ENCODE data around the gene FDXR. TPM values are rescaled to one million over a fixed set of nuclear protein-coding genes. Genes with fewer than 3 reads are reported as not detected.
A peak's percentile ranks its signal among the peaks of the same experiment; 100 is the strongest.

The FDXR gene
- total and polyA plus RNA-seq, 9 of the 15 experiments (the other 6 are each of a cell fraction or from before 2014, with no cell fraction given) = 0.89 to 70.7 (median 30.9) TPM

- Histone ChIP-seq H3K9me3 (replicated peaks; ENCODE audit: control insufficient read depth, insufficient read depth, low read depth, low read length) (no peaks in the 10 kb centered on the region), H4K20me1 (replicated peaks; ENCODE audit: control insufficient read depth, insufficient read depth, low read length) (peaks cover 17% of the 10 kb centered on the region; the same call in 1 of the 2 replicates), H3K4me2 (ENCODE audit: insufficient read depth, low read length) (no peak overlapping the region), H3K9ac (ENCODE audit: insufficient read depth in 1 of 2, low read depth in 2 of 2, low read length in 2 of 2) (peak overlapping the region in 1 of 2 experiments; percentile 60; a peak in 1 of 4 replicates), H3K27me3 (ENCODE audit: control insufficient read depth in 2 of 2, insufficient read depth in 2 of 2, low read length in 2 of 2) (peaks cover 0 to 12% of the 10 kb centered on the region in 2 experiments; a peak in 1 of 5 replicates), H2AFZ (ENCODE audit: low read depth, low read length) (no peak overlapping the region), H3K79me2 (ENCODE audit: control insufficient read depth, insufficient read depth, low read length) (no peaks in the 10 kb centered on the region), H3K27ac (ENCODE audit: extremely low read depth, low read depth, low read length) (no peak overlapping the region), H3K36me3 (ENCODE audit: control insufficient read depth, insufficient read depth, low read length) (no peaks in the 10 kb centered on the region), H3K9me1 (ENCODE audit: control insufficient read depth, insufficient read depth, low read length) (peaks cover 4% of the 10 kb centered on the region), H3K4me3 (no peak overlapping the region), H3K4me1 (replicated peaks in 1 of 2; ENCODE audit: control insufficient read depth in 2 of 2, insufficient read depth in 2 of 2, low read length in 2 of 2) (peaks cover 0 to 29% of the 10 kb centered on the region in 2 experiments; a peak in 2 of 5 replicates)
- in situ Hi-C loops (cut with MboI) (no loop called here), intact Hi-C loops (cut with micrococcal nuclease) (no loop called here)
- POLR2A ChIA-PET = interaction anchor here (0.8 kb wide), 1 partner anchor 10 kb away, joined by 3 read pairs; no protein-coding TSS in a partner anchor
- WGBS (ENCODE audit: insufficient coverage, low coverage, missing lambda C conversion rate) = 61% methylated on average over 16 of the region's 16 CpGs
- DNase-seq (ENCODE audit: extremely low read depth in 1 of 4, low spot score in 3 of 4) (no peak), ATAC-seq (no peak), FAIRE-seq (no peak)
- BruUV-seq (replicated peaks) = no TSS peak
- CTCF ChIA-PET (ENCODE audit: low intra/inter-chr PET ratio) = no interaction called here
- TF ChIP-seq CHD1 (IDR thresholded peaks at IDR 0.05; ENCODE audit: low read length) = no peak
- no peak for TF ChIP-seq ARID3A (IDR thresholded peaks at IDR 0.05; ENCODE audit: borderline replicate concordance, low read depth, low read length)
- no peak for TF ChIP-seq PPARD (CRISPR knock-in tag; IDR thresholded peaks at IDR 0.05)
- no peak for TF ChIP-seq ZNF311 (CRISPR knock-in tag; IDR thresholded peaks at IDR 0.05)
- TF ChIP-seq MTF1 (CRISPR knock-in tag; IDR thresholded peaks at IDR 0.05; ENCODE audit: borderline replicate concordance) = no peak
- TF ChIP-seq NR2F6 (CRISPR knock-in tag; IDR thresholded peaks at IDR 0.05) = no peak
- TF ChIP-seq SMAD1 (IDR thresholded peaks at IDR 0.05; ENCODE audit: low read depth, low read length, partially characterized antibody) = no peak
- no peak for TF ChIP-seq SMAD3 (CRISPR knock-in tag; conservative IDR thresholded peaks at IDR 0.05)
- TF ChIP-seq MBD2 (IDR thresholded peaks at IDR 0.05; ENCODE audit: borderline replicate concordance, low read depth) = no peak
- no peak for TF ChIP-seq GATAD2B (IDR thresholded peaks at IDR 0.05; ENCODE audit: borderline replicate concordance)
- no peak for TF ChIP-seq SMARCA5 (IDR thresholded peaks at IDR 0.05)
- no peak for TF ChIP-seq RBBP5 (IDR thresholded peaks at IDR 0.05; ENCODE audit: borderline replicate concordance, insufficient read depth, low read length, poor library complexity, severe bottlenecking)
Measured at GRCh38 chr17:74846621-74847020, 26.2 kb downstream of the FDXR start.
